Measurements from ENCODE around the gene SLC10A7. TPM values are rescaled to one million over a fixed set of nuclear protein-coding genes. Genes with fewer than 3 reads are reported as not detected.

The SLC10A7 gene
- total and polyA plus RNA-seq, 2 experiments from 2014 or later = 0.81 to 4.3 TPM

DNA sequence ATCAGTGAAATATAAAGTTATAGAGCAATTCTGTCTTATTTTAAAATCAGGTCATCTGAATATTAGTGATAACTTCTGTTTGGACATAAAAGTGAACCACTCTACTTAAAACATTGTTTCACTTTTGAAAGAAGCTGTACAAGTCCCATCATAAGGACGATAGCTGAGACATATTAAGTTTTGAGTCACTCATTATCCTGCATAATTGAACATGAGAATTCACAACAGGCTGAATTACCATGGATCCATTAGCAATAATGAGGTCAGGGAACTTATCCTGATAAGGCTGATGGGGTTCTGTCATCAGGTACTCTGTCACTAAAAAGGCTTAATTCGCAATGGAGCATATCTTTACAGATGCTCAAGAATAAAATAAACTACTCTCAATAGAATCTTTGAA, 227.0 kb downstream of the SLC10A7 start:
- DNase-seq (ENCODE audit: low spot score) (no peak), ATAC-seq (no peak)
- Mint-ChIP-seq H3K27ac (no peak overlapping the region), H3K4me3 (no peak overlapping the region), H3K27me3 (ENCODE audit: insufficient read depth, low read depth, poor library complexity) (peaks cover 1% of the 10 kb centered on the region), H3K9me3 (no peaks in the 10 kb centered on the region), H3K36me3 (ENCODE audit: low read depth) (no peaks in the 10 kb centered on the region), H3K4me1 (no peaks in the 10 kb centered on the region)
- Histone ChIP-seq H3K4me2 (no peak overlapping the region), H3K79me2 (replicated peaks; ENCODE audit: insufficient read depth) (no peaks in the 10 kb centered on the region), H3K9me2 (ENCODE audit: insufficient read depth) (no peaks in the 10 kb centered on the region), H3K27me3 (ENCODE audit: insufficient read depth) (no peaks in the 10 kb centered on the region), H3K36me3 (ENCODE audit: insufficient read depth) (no peaks in the 10 kb centered on the region), H3F3A (replicated peaks; ENCODE audit: low read depth) (no peaks in the 10 kb centered on the region), H4K20me1 (replicated peaks; ENCODE audit: insufficient read depth) (no peaks in the 10 kb centered on the region), H3K27ac (ENCODE audit: low read depth) (no peak overlapping the region), H3K4me3 (no peak overlapping the region), H3K4me1 (ENCODE audit: insufficient read depth) (peaks cover 3% of the 10 kb centered on the region; the same call in 1 of the 2 replicates), H2AFZ (no peak overlapping the region)
- TF ChIP-seq, protein P1, sequence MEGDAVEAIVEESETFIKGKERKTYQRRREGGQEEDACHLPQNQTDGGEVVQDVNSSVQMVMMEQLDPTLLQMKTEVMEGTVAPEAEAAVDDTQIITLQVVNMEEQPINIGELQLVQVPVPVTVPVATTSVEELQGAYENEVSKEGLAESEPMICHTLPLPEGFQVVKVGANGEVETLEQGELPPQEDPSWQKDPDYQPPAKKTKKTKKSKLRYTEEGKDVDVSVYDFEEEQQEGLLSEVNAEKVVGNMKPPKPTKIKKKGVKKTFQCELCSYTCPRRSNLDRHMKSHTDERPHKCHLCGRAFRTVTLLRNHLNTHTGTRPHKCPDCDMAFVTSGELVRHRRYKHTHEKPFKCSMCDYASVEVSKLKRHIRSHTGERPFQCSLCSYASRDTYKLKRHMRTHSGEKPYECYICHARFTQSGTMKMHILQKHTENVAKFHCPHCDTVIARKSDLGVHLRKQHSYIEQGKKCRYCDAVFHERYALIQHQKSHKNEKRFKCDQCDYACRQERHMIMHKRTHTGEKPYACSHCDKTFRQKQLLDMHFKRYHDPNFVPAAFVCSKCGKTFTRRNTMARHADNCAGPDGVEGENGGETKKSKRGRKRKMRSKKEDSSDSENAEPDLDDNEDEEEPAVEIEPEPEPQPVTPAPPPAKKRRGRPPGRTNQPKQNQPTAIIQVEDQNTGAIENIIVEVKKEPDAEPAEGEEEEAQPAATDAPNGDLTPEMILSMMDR (conservative IDR thresholded peaks at IDR 0.05; ENCODE audit: low read depth in 2 of 2) = no peak
- TF ChIP-seq EZH2phosphoT487 (IDR thresholded peaks at IDR 0.05; ENCODE audit: unreplicated experiment) (no peak), CREB1 (CRISPR knock-in tag; IDR thresholded peaks at IDR 0.05; ENCODE audit: low read depth) (no peak), EZH2 (IDR thresholded peaks at IDR 0.05; ENCODE audit: low read depth, unreplicated experiment) (no peak), ZNF331 (CRISPR knock-in tag; IDR thresholded peaks at IDR 0.05; ENCODE audit: low read depth) (no peak), JUNB (IDR thresholded peaks at IDR 0.05; ENCODE audit: unreplicated experiment) (no peak), POLR2AphosphoS5 (IDR thresholded peaks at IDR 0.05; ENCODE audit: low read depth) (no peak), NANOG (IDR thresholded peaks at IDR 0.05; ENCODE audit: borderline replicate concordance) (no peak), STAT1 (IDR thresholded peaks at IDR 0.05; ENCODE audit: unreplicated experiment) (no peak), ZNF114 (CRISPR knock-in tag; IDR thresholded peaks at IDR 0.05) (no peak)
- TF ChIP-seq, protein P2, sequence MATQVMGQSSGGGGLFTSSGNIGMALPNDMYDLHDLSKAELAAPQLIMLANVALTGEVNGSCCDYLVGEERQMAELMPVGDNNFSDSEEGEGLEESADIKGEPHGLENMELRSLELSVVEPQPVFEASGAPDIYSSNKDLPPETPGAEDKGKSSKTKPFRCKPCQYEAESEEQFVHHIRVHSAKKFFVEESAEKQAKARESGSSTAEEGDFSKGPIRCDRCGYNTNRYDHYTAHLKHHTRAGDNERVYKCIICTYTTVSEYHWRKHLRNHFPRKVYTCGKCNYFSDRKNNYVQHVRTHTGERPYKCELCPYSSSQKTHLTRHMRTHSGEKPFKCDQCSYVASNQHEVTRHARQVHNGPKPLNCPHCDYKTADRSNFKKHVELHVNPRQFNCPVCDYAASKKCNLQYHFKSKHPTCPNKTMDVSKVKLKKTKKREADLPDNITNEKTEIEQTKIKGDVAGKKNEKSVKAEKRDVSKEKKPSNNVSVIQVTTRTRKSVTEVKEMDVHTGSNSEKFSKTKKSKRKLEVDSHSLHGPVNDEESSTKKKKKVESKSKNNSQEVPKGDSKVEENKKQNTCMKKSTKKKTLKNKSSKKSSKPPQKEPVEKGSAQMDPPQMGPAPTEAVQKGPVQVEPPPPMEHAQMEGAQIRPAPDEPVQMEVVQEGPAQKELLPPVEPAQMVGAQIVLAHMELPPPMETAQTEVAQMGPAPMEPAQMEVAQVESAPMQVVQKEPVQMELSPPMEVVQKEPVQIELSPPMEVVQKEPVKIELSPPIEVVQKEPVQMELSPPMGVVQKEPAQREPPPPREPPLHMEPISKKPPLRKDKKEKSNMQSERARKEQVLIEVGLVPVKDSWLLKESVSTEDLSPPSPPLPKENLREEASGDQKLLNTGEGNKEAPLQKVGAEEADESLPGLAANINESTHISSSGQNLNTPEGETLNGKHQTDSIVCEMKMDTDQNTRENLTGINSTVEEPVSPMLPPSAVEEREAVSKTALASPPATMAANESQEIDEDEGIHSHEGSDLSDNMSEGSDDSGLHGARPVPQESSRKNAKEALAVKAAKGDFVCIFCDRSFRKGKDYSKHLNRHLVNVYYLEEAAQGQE (IDR thresholded peaks at IDR 0.05; ENCODE audit: unreplicated experiment) = no peak
- TF ChIP-seq, protein P3, sequence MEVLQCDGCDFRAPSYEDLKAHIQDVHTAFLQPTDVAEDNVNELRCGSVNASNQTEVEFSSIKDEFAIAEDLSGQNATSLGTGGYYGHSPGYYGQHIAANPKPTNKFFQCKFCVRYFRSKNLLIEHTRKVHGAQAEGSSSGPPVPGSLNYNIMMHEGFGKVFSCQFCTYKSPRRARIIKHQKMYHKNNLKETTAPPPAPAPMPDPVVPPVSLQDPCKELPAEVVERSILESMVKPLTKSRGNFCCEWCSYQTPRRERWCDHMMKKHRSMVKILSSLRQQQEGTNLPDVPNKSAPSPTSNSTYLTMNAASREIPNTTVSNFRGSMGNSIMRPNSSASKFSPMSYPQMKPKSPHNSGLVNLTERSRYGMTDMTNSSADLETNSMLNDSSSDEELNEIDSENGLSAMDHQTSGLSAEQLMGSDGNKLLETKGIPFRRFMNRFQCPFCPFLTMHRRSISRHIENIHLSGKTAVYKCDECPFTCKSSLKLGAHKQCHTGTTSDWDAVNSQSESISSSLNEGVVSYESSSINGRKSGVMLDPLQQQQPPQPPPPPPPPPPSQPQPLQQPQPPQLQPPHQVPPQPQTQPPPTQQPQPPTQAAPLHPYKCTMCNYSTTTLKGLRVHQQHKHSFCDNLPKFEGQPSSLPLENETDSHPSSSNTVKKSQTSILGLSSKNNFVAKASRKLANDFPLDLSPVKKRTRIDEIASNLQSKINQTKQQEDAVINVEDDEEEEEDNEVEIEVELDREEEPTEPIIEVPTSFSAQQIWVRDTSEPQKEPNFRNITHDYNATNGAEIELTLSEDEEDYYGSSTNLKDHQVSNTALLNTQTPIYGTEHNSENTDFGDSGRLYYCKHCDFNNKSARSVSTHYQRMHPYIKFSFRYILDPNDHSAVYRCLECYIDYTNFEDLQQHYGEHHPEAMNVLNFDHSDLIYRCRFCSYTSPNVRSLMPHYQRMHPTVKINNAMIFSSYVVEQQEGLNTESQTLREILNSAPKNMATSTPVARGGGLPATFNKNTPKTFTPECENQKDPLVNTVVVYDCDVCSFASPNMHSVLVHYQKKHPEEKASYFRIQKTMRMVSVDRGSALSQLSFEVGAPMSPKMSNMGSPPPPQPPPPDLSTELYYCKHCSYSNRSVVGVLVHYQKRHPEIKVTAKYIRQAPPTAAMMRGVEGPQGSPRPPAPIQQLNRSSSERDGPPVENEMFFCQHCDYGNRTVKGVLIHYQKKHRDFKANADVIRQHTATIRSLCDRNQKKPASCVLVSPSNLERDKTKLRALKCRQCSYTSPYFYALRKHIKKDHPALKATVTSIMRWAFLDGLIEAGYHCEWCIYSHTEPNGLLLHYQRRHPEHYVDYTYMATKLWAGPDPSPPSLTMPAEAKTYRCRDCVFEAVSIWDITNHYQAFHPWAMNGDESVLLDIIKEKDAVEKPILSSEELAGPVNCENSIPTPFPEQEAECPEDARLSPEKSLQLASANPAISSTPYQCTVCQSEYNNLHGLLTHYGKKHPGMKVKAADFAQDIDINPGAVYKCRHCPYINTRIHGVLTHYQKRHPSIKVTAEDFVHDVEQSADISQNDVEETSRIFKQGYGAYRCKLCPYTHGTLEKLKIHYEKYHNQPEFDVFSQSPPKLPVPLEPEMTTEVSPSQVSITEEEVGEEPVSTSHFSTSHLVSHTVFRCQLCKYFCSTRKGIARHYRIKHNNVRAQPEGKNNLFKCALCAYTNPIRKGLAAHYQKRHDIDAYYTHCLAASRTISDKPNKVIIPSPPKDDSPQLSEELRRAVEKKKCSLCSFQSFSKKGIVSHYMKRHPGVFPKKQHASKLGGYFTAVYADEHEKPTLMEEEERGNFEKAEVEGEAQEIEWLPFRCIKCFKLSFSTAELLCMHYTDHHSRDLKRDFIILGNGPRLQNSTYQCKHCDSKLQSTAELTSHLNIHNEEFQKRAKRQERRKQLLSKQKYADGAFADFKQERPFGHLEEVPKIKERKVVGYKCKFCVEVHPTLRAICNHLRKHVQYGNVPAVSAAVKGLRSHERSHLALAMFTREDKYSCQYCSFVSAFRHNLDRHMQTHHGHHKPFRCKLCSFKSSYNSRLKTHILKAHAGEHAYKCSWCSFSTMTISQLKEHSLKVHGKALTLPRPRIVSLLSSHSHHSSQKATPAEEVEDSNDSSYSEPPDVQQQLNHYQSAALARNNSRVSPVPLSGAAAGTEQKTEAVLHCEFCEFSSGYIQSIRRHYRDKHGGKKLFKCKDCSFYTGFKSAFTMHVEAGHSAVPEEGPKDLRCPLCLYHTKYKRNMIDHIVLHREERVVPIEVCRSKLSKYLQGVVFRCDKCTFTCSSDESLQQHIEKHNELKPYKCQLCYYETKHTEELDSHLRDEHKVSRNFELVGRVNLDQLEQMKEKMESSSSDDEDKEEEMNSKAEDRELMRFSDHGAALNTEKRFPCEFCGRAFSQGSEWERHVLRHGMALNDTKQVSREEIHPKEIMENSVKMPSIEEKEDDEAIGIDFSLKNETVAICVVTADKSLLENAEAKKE (CRISPR knock-in tag; IDR thresholded peaks at IDR 0.05) = no peak
- TF ChIP-seq, protein P4, sequence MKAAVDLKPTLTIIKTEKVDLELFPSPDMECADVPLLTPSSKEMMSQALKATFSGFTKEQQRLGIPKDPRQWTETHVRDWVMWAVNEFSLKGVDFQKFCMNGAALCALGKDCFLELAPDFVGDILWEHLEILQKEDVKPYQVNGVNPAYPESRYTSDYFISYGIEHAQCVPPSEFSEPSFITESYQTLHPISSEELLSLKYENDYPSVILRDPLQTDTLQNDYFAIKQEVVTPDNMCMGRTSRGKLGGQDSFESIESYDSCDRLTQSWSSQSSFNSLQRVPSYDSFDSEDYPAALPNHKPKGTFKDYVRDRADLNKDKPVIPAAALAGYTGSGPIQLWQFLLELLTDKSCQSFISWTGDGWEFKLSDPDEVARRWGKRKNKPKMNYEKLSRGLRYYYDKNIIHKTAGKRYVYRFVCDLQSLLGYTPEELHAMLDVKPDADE (IDR thresholded peaks at IDR 0.05) = no peak

All from GM23338 (cell line).